K562 (cell line): Measurements from ENCODE around the gene BIRC5. TPM values are rescaled to one million over a fixed set of nuclear protein-coding genes. Genes with fewer than 3 reads are reported as not detected.

ENCODE experiments used
- CREB3 ChIP-seq: fragments of 450-650 bp; conservative IDR thresholded peaks from 2 replicates; pipeline ENCODE4 v1.6.1; 2016; ENCODE audit warnings: missing genetic modification characterization, low read depth, mild to moderate bottlenecking, missing compliant biosample characterization, moderate library complexity
- ZBTB33 ChIP-seq: sonication (generic); formaldehyde crosslinking; IDR thresholded peaks from 2 replicates; pipeline ENCODE4 v1.8.1; 2023; ENCODE audit warnings: mild to moderate bottlenecking, missing genetic modification reagents
- polyA plus RNA-seq, 8 experiments: library from polyadenylated mRNA; depleted of rRNA in 4 of 8; stranded (reverse) in 5 of 8; unstranded in 3 of 8; fragments of >200 nt; fragmentation: Nextera tagmentation in 2 of 8; fragmentation: Illumina TruSeq in 1 of 8; extraction: Ambion mirVana in 2 of 8; extraction: Trizol in 1 of 8; gene quantifications; 2 replicates each; pipeline versions ENCODE4 v1.2.1 to v1.2.3, GENCODE V29; 2011 to 2014; ENCODE audit warnings: inconsistent platforms in 1 of 8, missing spikeins in 1 of 8
- total RNA-seq, 7 experiments: library from RNA; depleted of rRNA in 6 of 7; stranded (reverse); fragments of >200 nt in 6 of 7; fragmentation: Illumina TruSeq in 2 of 7; extraction: Trizol in 2 of 7; gene quantifications; 2 replicates each; pipeline versions ENCODE4 v1.2.1 to v1.2.3, GENCODE V29; 2011 to 2021; ENCODE audit warnings: low replicate concordance in 1 of 7
- TF ChIP-seq, protein P1 (sequence below): fragments of 250-450 bp; sonication (Bioruptor Pico); IDR thresholded peaks from 2 replicates; pipeline ENCODE4 v1.4.0; 2020; ENCODE audit warnings: mild to moderate bottlenecking, moderate library complexity, borderline replicate concordance

The BIRC5 gene
- total and polyA plus RNA-seq, 9 of the 15 experiments (the other 6 are each of a cell fraction or from before 2014, with no cell fraction given) = 64.4 to 140 (median 101) TPM

DNA sequence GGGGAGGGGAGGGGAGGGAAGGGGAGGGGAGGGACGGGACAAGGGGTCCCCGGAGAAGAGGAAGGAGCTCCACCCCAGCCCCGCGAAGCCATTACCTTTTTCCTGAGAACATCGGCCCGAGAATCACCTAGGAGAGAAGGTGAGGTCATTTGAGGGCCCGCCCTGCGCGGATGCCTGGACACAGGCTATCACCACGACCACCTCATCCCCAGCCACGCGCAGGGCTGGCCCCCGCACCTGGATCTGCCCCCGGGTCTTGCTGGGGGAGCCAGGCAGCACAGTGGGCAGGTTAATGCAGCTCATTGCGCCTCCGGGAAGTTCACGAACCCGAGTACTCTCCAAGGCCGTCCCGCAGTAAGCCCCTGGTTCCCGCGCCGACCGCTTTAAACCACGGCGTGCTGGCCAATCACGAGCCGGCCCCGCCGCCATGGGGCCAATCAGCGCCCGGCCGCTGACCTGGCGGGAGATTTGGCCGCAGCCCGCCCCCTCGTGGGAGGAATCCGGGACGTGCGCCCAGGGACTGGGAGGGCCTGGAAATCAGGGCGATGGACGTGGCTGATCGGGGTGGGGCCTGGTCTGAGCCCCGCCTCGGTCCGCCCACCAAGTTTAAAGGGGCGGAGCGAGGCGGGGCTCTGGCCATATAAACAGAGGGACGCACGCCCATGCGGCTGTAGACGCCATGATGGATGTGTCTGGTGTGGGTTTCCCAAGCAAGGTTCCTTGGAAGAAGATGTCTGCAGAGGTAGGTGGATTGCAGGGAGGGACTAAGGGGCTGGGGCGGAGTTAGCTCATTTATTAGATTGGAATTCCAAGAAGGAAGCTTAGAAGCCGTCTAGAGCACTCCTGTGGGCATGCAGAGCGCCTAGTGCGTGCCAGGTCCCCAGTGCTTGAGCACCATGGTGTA lies 27.1 kb upstream of the BIRC5 start, which contains the start of the genes AFMID and TK1 (continued):
- no peak for TF ChIP-seq CREB3 (tag)
- TF ChIP-seq ZBTB33 (CRISPR knock-in tag) = peak; percentile 48; the same call in 1 of the 2 replicates
- TF ChIP-seq, protein P1, sequence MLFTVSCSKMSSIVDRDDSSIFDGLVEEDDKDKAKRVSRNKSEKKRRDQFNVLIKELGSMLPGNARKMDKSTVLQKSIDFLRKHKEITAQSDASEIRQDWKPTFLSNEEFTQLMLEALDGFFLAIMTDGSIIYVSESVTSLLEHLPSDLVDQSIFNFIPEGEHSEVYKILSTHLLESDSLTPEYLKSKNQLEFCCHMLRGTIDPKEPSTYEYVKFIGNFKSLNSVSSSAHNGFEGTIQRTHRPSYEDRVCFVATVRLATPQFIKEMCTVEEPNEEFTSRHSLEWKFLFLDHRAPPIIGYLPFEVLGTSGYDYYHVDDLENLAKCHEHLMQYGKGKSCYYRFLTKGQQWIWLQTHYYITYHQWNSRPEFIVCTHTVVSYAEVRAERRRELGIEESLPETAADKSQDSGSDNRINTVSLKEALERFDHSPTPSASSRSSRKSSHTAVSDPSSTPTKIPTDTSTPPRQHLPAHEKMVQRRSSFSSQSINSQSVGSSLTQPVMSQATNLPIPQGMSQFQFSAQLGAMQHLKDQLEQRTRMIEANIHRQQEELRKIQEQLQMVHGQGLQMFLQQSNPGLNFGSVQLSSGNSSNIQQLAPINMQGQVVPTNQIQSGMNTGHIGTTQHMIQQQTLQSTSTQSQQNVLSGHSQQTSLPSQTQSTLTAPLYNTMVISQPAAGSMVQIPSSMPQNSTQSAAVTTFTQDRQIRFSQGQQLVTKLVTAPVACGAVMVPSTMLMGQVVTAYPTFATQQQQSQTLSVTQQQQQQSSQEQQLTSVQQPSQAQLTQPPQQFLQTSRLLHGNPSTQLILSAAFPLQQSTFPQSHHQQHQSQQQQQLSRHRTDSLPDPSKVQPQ = no peak
- TF ChIP-seq, all 486 proteins: peak for 177
